Testis (tissue), 3 donors: ENCODE results near the gene SH3RF3. TPM values are rescaled to one million over a fixed set of nuclear protein-coding genes. Genes with fewer than 3 reads are reported as not detected.

Experiments used
- DNase-seq: peaks from one replicate; pipeline ENCODE4 v3.0.0-alpha.2; 2019
- H3K27ac ChIP-seq, 2 donors: fragments of 200-600 bp; sonication (generic); one replicate each; pipeline ENCODE4 v1.5.1; 2019
- H3K27me3 ChIP-seq: fragments of 200-600 bp; sonication (generic); one replicate; pipeline ENCODE4 v1.5.1; 2019
- H3K36me3 ChIP-seq: fragments of 200-600 bp; sonication (generic); one replicate; pipeline ENCODE4 v1.5.1; 2017; ENCODE audit warnings: low read depth; ENCODE audit errors: missing control alignments
- H3K4me1 ChIP-seq: fragments of 200-600 bp; sonication (generic); one replicate; pipeline ENCODE4 v1.5.1; 2019
- H3K4me3 ChIP-seq, 2 donors: fragments of 200-600 bp; sonication (generic); one replicate each; pipeline ENCODE4 v1.5.1; 2017 to 2019
- H3K9me3 ChIP-seq: fragments of 200-600 bp; sonication (generic); one replicate; pipeline ENCODE4 v1.5.1; 2017
- CTCF ChIP-seq, 3 experiments: fragments of 450-650 bp in 2 of 3; fragments of 200-600 bp in 1 of 3; sonication (generic) in 1 of 3; IDR thresholded peaks; one replicate each; pipeline ENCODE4 v1.5.1; 2016 to 2019; ENCODE audit warnings: antibody characterized with exemption in 3 of 3, mild to moderate bottlenecking in 2 of 3, moderate library complexity in 1 of 3
- POLR2A ChIP-seq: fragments of 450-650 bp; IDR thresholded peaks from one replicate; pipeline ENCODE4 v1.6.1; 2017; ENCODE audit warnings: antibody characterized with exemption, mild to moderate bottlenecking, moderate library complexity
- WGBS, 2 donors: methylation state at CpG; one replicate each; pipeline ENCODE4 v1.1.5; 2018; 5-methylcytosine and 5-hydroxymethylcytosine counted together
- intact Hi-C: fragments of 100-400 bp; cut with DNase I; formaldehyde crosslinking; loops from one replicate; pipeline ENCODE4 v1.15.1; 2023; ENCODE audit warnings: low total_unique reads
- polyA plus RNA-seq: library from polyadenylated mRNA; stranded (reverse); fragments of 350-450 nt; fragmentation: Illumina TruSeq; extraction: RNeasy Lipid Tissue Mini Kit (QIAGEN cat#74804); gene quantifications from one replicate; pipeline ENCODE4 v1.2.3, GENCODE V29; 2014; ENCODE audit warnings: low read depth, low replicate concordance; ENCODE audit not compliant: insufficient read depth
- total RNA-seq, 2 donors: library from RNA; depleted of rRNA; stranded (reverse); fragments of >200 nt; gene quantifications; one replicate each; pipeline ENCODE4 v1.2.3, GENCODE V29; 2016

Gene SH3RF3
- total and polyA plus RNA-seq, 3 donors from 2014 or later: 9.3 to 20.1 (median 16.5) TPM

GRCh38 chr2:109145286-109145685 is 16.3 kb downstream of the SH3RF3 start:
- 87 to 93% methylated on average over 12 of the region's 12 CpGs for WGBS, 2 donors
- H3K4me3 ChIP-seq: no peak overlapping the region
- no peaks in the 10 kb centered on the region for H3K36me3 ChIP-seq

GRCh38 chr2:109147405-109147804 is 18.4 kb downstream of the SH3RF3 start:
- H3K27ac ChIP-seq: no peak overlapping the region
- no peaks in the 10 kb centered on the region for H3K36me3 ChIP-seq
- 87 to 96% methylated on average over 7 of the region's 7 CpGs for WGBS, 2 donors
- no peak overlapping the region for H3K4me3 ChIP-seq
- no peaks in the 10 kb centered on the region for H3K9me3 ChIP-seq
- intact Hi-C loops: no loop called here
- no peaks in the 10 kb centered on the region for H3K27me3 ChIP-seq
- no peak for DNase-seq
- TF ChIP-seq CTCF (IDR thresholded peaks at IDR 0.05): no peak
- no peak for TF ChIP-seq POLR2A
- H3K4me1 ChIP-seq: no peaks in the 10 kb centered on the region

More at GRCh38 chr2:109145286-109145685, 16.3 kb downstream of the SH3RF3 start:
- TF ChIP-seq CTCF (IDR thresholded peaks at IDR 0.05) (no peak), POLR2A (no peak)
- no peak for DNase-seq
- no peaks in the 10 kb centered on the region for H3K27me3 ChIP-seq
- H3K9me3 ChIP-seq: no peaks in the 10 kb centered on the region
- H3K27ac ChIP-seq: no peak overlapping the region
- no peaks in the 10 kb centered on the region for H3K4me1 ChIP-seq
- intact Hi-C loops: no loop called here

- Histone ChIP-seq H3K36me3 (no peaks in the 10 kb centered on the region), H3K4me1 (no peaks in the 10 kb centered on the region), H3K27me3 (no peaks in the 10 kb centered on the region), H3K27ac (no peak overlapping the region), H3K9me3 (no peaks in the 10 kb centered on the region), H3K4me3 (no peak overlapping the region)
- 80 to 91% methylated on average over 12 of the region's 12 CpGs for WGBS, 2 donors
- TF ChIP-seq POLR2A (no peak), CTCF (IDR thresholded peaks at IDR 0.05) (no peak)
- intact Hi-C loops: no loop called here
- no peak for DNase-seq
Measured at GRCh38 chr2:109148117-109148746, 19.2 kb downstream of the SH3RF3 start.

- TF ChIP-seq POLR2A (no peak), CTCF (IDR thresholded peaks at IDR 0.05) (no peak)
- Histone ChIP-seq H3K27me3 (no peaks in the 10 kb centered on the region), H3K36me3 (no peaks in the 10 kb centered on the region), H3K27ac (no peak overlapping the region), H3K9me3 (no peaks in the 10 kb centered on the region), H3K4me1 (no peaks in the 10 kb centered on the region), H3K4me3 (no peak overlapping the region)
- intact Hi-C loops: no loop called here
- no peak for DNase-seq
- WGBS, 2 donors: 90 to 94% methylated on average over 7 of the region's 8 CpGs
Measured at GRCh38 chr2:109148991-109149645, 20.1 kb downstream of the SH3RF3 start.

- Histone ChIP-seq H3K27ac (no peak overlapping the region), H3K4me3 (no peak overlapping the region), H3K4me1 (no peaks in the 10 kb centered on the region), H3K36me3 (no peaks in the 10 kb centered on the region), H3K9me3 (no peaks in the 10 kb centered on the region), H3K27me3 (no peaks in the 10 kb centered on the region)
- no peak for TF ChIP-seq POLR2A
- TF ChIP-seq CTCF (IDR thresholded peaks at IDR 0.05): no peak
- intact Hi-C loops: no loop called here
- no peak for DNase-seq
- 91 to 100% methylated on average over 3 of the region's 3 CpGs for WGBS, 2 donors
Measured at GRCh38 chr2:109150559-109150958, 21.6 kb downstream of the SH3RF3 start.
